HepG2 (cell line): ENCODE results near the gene IPO5. TPM values are rescaled to one million over a fixed set of nuclear protein-coding genes. Genes with fewer than 3 reads are reported as not detected.
A peak's percentile ranks its signal among the peaks of the same experiment; 100 is the strongest.

Source experiments
- DRAP1 ChIP-seq: IDR thresholded peaks from 2 replicates; pipeline ENCODE4 v1.6.1; 2016; ENCODE audit warnings: missing genetic modification reagents, missing compliant biosample characterization
- FOXP4 ChIP-seq: sonication (generic); formaldehyde crosslinking; IDR thresholded peaks from 2 replicates; pipeline ENCODE4 v1.4.0; 2020; ENCODE audit warnings: missing genetic modification reagents
- HNF1B ChIP-seq: sonication (generic); formaldehyde crosslinking; IDR thresholded peaks from 2 replicates; pipeline ENCODE4 v1.5.1; 2020; ENCODE audit warnings: mild to moderate bottlenecking, moderate library complexity, missing genetic modification reagents
- KLF11 ChIP-seq: IDR thresholded peaks from 2 replicates; pipeline ENCODE4 v1.6.1; 2016; ENCODE audit warnings: missing compliant biosample characterization
- KLF9 ChIP-seq: IDR thresholded peaks from 2 replicates; pipeline ENCODE4 v1.6.1; 2016; ENCODE audit warnings: low read depth
- KMT2B ChIP-seq: IDR thresholded peaks from 2 replicates; pipeline ENCODE4 v1.6.1; 2016; ENCODE audit warnings: missing genetic modification reagents, missing compliant biosample characterization
- MTF2 ChIP-seq: sonication (generic); formaldehyde crosslinking; IDR thresholded peaks from 2 replicates; pipeline ENCODE4 v1.5.0; 2020; ENCODE audit warnings: missing genetic modification reagents, borderline replicate concordance
- NR2F6 ChIP-seq, 2 experiments: IDR thresholded peaks; 2 replicates each; pipeline ENCODE4 v1.6.1; 2016; ENCODE audit warnings: antibody characterized with exemption in 1 of 2, mild to moderate bottlenecking in 1 of 2
- PBX3 ChIP-seq: sonication (generic); formaldehyde crosslinking; IDR thresholded peaks from 2 replicates; pipeline ENCODE4 v1.8.1; 2023; ENCODE audit warnings: missing genetic modification reagents, inconsistent platforms, borderline replicate concordance
- PHF8 ChIP-seq: sonication (generic); formaldehyde crosslinking; IDR thresholded peaks from 2 replicates; pipeline ENCODE4 v1.5.0; 2020; ENCODE audit warnings: missing genetic modification reagents
- RFXANK ChIP-seq: IDR thresholded peaks from 2 replicates; pipeline ENCODE4 v1.6.1; 2016
- SAFB2 ChIP-seq: sonication (generic); formaldehyde crosslinking; IDR thresholded peaks from 2 replicates; pipeline ENCODE4 v1.5.1; 2020; ENCODE audit warnings: missing genetic modification reagents, low read depth, mild to moderate bottlenecking, borderline replicate concordance
- SOX6 ChIP-seq, 2 experiments: fragments of 450-650 bp in 1 of 2; sonication (generic) in 1 of 2; formaldehyde crosslinking in 1 of 2; IDR thresholded peaks; 2 replicates each; pipeline versions ENCODE4 v1.4.0 to v1.6.1; 2017 to 2020; ENCODE audit warnings: antibody characterized with exemption in 1 of 2, mild to moderate bottlenecking in 1 of 2, missing genetic modification reagents in 1 of 2
- ZFP41 ChIP-seq: sonication (generic); formaldehyde crosslinking; IDR thresholded peaks from 2 replicates; pipeline ENCODE4 v1.4.0; 2020; ENCODE audit warnings: mild to moderate bottlenecking, missing genetic modification reagents, borderline replicate concordance
- ZIK1 ChIP-seq: sonication (generic); formaldehyde crosslinking; IDR thresholded peaks from 2 replicates; pipeline ENCODE4 v1.5.0; 2020; ENCODE audit warnings: mild to moderate bottlenecking, low read depth, missing genetic modification reagents, borderline replicate concordance
- ZMYM4 ChIP-seq: sonication (generic); formaldehyde crosslinking; IDR thresholded peaks from 2 replicates; pipeline ENCODE4 v1.8.1; 2023; ENCODE audit warnings: mild to moderate bottlenecking, missing genetic modification reagents
- ZNF367 ChIP-seq: sonication (generic); formaldehyde crosslinking; IDR thresholded peaks from 2 replicates; pipeline ENCODE4 v1.4.0; 2020; ENCODE audit warnings: missing genetic modification reagents, borderline replicate concordance
- ZNF552 ChIP-seq: sonication (generic); formaldehyde crosslinking; IDR thresholded peaks from 2 replicates; pipeline ENCODE4 v1.9.0; 2022; ENCODE audit warnings: missing genetic modification reagents, mild to moderate bottlenecking, borderline replicate concordance
- ZNF687 ChIP-seq: sonication (generic); formaldehyde crosslinking; IDR thresholded peaks from 2 replicates; pipeline ENCODE4 v1.5.1; 2020; ENCODE audit warnings: mild to moderate bottlenecking, missing genetic modification reagents, moderate library complexity
- ZNF772 ChIP-seq: sonication (generic); formaldehyde crosslinking; IDR thresholded peaks from 2 replicates; pipeline ENCODE4 v1.5.0; 2020; ENCODE audit warnings: mild to moderate bottlenecking, missing genetic modification reagents
- ZSCAN31 ChIP-seq: sonication (generic); formaldehyde crosslinking; IDR thresholded peaks from 2 replicates; pipeline ENCODE4 v1.5.0; 2020; ENCODE audit warnings: low read depth, mild to moderate bottlenecking, missing genetic modification reagents
- polyA plus RNA-seq, 8 experiments: library from polyadenylated mRNA; depleted of rRNA in 3 of 8; stranded (reverse) in 7 of 8; unstranded in 1 of 8; fragments of >200 nt; fragmentation: Illumina TruSeq in 4 of 8; extraction: Trizol in 4 of 8; gene quantifications; 2 replicates each; pipeline versions ENCODE4 v1.2.1 to v1.2.3, GENCODE V29; 2011 to 2016; ENCODE audit warnings: low read depth in 4 of 8, missing spikeins in 1 of 8, mixed read lengths in 1 of 8; ENCODE audit not compliant: insufficient read depth in 1 of 8
- total RNA-seq, 5 experiments: library from RNA; depleted of rRNA; stranded (reverse); fragments of >200 nt; fragmentation: Illumina TruSeq; extraction: Trizol; gene quantifications; 2 replicates each; pipeline ENCODE4 v1.2.3, GENCODE V29; 2016; ENCODE audit warnings: low read depth in 1 of 5

The IPO5 gene
- total and polyA plus RNA-seq, 2 of the 13 experiments (the other 11 are each of a cell fraction or from before 2014, with no cell fraction given): 155 to 242 TPM

GRCh38 chr13:98059276-98059675, 105.8 kb downstream of the IPO5 start (continued):
- TF ChIP-seq ZFP41 (CRISPR knock-in tag) (no peak), DRAP1 (CRISPR knock-in tag) (0 out of 2 replicates have a peak, but pooled peaks have one; percentile 18), ZNF772 (CRISPR knock-in tag) (no peak), HNF1B (CRISPR knock-in tag) (no peak), PHF8 (CRISPR knock-in tag) (no peak), KLF11 (no peak), PBX3 (CRISPR knock-in tag) (no peak), MTF2 (CRISPR knock-in tag) (no peak), KMT2B (no peak), ZIK1 (no peak), ZNF552 (CRISPR knock-in tag) (no peak), SOX6 (IDR thresholded peaks at IDR 0.05) (no peak), SOX6 (CRISPR knock-in tag; IDR thresholded peaks at IDR 0.05) (no peak), FOXP4 (CRISPR knock-in tag) (no peak), ZNF367 (CRISPR knock-in tag) (no peak), ZMYM4 (CRISPR knock-in tag) (peak; percentile 61; the same call in 1 of the 2 replicates), SAFB2 (CRISPR knock-in tag) (no peak), NR2F6 (IDR thresholded peaks at IDR 0.05) (peak; percentile 74), NR2F6 (CRISPR knock-in tag; IDR thresholded peaks at IDR 0.05) (peak; percentile 77), RFXANK (CRISPR knock-in tag) (no peak), ZSCAN31 (no peak), KLF9 (CRISPR knock-in tag) (no peak), ZNF687 (CRISPR knock-in tag) (peak; percentile 31)
